Neutrophil (primary cell): ENCODE measurements around the gene RIMBP2.

Experiments used
- H3K27ac ChIP-seq: fragments of 200-600 bp; sonication (generic); 2 replicates; pipeline ENCODE4 v1.5.1; 2016; ENCODE audit warnings: mild to moderate bottlenecking, moderate library complexity
- H3K27me3 ChIP-seq: fragments of 200-600 bp; sonication (generic); 2 replicates; pipeline ENCODE4 v1.6.0; 2016; ENCODE audit warnings: mild to moderate bottlenecking
- H3K36me3 ChIP-seq: fragments of 200-600 bp; sonication (generic); 2 replicates; pipeline ENCODE4 v1.5.1; 2017
- H3K4me1 ChIP-seq, 2 experiments: fragments of 200-600 bp in 1 of 2; sonication (generic) in 1 of 2; 1 replicate in 1 of 2; 2 replicates in 1 of 2; pipeline versions ENCODE4 v1.5.1 to v1.6.1; 2013 to 2016; ENCODE audit warnings: low read depth in 1 of 2, low read length in 1 of 2, mild to moderate bottlenecking in 1 of 2, moderate library complexity in 1 of 2; ENCODE audit not compliant: control insufficient read depth in 1 of 2, insufficient read depth in 1 of 2
- H3K4me3 ChIP-seq, 2 experiments: fragments of 200-600 bp in 1 of 2; sonication (generic) in 1 of 2; 1 replicate in 1 of 2; 2 replicates in 1 of 2; pipeline ENCODE4 v1.5.1; 2013 to 2016; ENCODE audit warnings: low read depth in 1 of 2, low read length in 1 of 2, mild to moderate bottlenecking in 1 of 2, moderate library complexity in 1 of 2
- H3K9me3 ChIP-seq: fragments of 200-600 bp; sonication (generic); 2 replicates; pipeline ENCODE4 v1.5.1; 2016
- CTCF ChIP-seq: fragments of 200-600 bp; sonication (generic); IDR thresholded peaks from 2 replicates; pipeline ENCODE4 v1.5.1; 2016; ENCODE audit warnings: antibody characterized with exemption

Gene RIMBP2

DNA sequence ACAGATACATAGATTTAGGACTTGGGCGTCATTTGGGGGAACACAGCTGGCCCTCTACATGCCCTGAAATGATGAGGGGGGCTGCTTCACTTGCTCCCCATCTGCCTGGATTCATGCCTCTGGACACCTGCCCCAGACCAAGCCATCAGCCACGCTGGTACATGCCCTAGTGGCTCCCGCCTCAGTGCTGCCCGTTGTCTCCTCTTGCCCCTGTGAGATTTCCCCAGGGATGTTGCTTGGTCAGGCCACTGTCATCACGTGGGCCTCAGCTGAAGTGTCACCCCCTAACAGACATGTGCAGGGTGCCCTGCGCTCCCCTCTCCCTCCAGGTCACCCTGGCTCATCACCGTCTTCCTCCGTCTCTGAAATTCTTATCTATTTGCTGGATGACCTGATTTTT lies 220.9 kb downstream of the RIMBP2 start:
- H3K4me3 ChIP-seq = no peak overlapping the region
- no peak for TF ChIP-seq CTCF
- no peak overlapping the region for H3K27ac ChIP-seq
- no peaks in the 10 kb centered on the region for H3K9me3 ChIP-seq
- no peaks in the 10 kb centered on the region for H3K4me1 ChIP-seq
- no peaks in the 10 kb centered on the region for H3K27me3 ChIP-seq
- H3K36me3 ChIP-seq = no peaks in the 10 kb centered on the region

DNA sequence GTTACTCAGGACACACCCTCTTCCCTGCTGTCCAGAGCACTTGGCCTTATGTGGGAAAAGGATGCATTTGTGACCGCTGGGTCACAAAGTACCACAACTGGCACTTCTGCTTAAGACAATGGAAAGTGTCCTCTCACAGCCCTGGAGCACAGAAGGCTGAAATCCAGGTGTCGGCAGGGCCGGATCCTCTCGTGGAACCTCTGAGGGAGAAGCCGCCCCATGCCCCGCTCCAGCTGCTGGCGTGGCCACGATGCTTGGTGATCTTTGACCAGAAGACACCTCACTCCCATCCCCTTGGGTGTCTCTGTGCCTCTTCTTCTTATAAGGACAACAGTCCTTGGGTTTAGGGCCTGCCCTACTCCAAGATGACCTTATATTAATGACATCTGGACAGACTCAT lies 221.4 kb downstream of the RIMBP2 start:
- no peak overlapping the region for H3K4me3 ChIP-seq
- H3K9me3 ChIP-seq = no peaks in the 10 kb centered on the region
- no peak for TF ChIP-seq CTCF
- H3K27ac ChIP-seq = no peak overlapping the region
- H3K36me3 ChIP-seq = no peaks in the 10 kb centered on the region
- no peaks in the 10 kb centered on the region for H3K4me1 ChIP-seq
- H3K27me3 ChIP-seq = no peaks in the 10 kb centered on the region

DNA sequence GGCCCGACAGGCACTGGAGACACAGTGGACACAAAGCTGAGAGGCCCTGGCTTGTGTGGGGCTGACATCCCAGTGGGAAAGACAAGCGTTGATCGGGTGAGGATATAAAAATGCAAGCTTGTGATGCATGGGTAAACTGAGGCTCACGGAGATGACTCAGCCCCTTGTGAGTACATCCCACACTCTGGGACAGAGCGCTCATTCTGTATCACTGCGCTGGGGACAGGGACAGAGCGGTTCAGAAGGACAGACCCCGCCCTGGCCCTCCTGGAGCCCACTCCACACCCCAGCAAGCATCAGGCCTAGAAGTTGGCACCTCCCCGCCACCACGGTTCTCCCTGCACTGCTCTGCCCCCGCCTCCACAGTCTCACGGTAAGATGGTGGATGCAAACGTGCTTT lies 222.1 kb downstream of the RIMBP2 start:
- Histone ChIP-seq H3K4me3 (no peak overlapping the region), H3K27ac (no peak overlapping the region), H3K36me3 (no peaks in the 10 kb centered on the region), H3K9me3 (no peaks in the 10 kb centered on the region), H3K4me1 (no peaks in the 10 kb centered on the region), H3K27me3 (no peaks in the 10 kb centered on the region)
- no peak for TF ChIP-seq CTCF

- Histone ChIP-seq H3K4me1 (no peaks in the 10 kb centered on the region), H3K4me3 (no peak overlapping the region), H3K36me3 (no peaks in the 10 kb centered on the region), H3K27ac (no peak overlapping the region), H3K9me3 (no peaks in the 10 kb centered on the region), H3K27me3 (no peaks in the 10 kb centered on the region)
- no peak for TF ChIP-seq CTCF
Observed at GRCh38 chr12:130491421-130492357, 224.4 kb downstream of the RIMBP2 start.

DNA sequence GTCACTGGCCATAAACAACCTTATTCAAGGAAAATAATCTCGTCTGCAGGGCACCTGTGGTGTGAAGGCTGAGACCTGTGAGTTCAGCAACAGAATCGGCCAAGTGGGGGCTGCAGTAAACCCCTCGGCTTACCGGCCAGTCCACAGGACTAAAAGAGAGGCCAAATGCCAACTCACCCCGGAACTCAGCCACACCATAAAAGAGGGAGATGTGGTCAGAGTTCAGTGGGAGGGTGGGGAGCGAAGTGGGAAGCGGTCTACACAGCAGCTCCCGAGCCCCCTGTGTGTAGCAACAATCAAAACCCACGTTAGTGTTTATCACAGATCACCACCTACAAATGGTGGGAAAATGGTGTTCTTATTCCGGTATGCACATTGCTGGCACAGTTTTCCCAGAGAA lies 225.4 kb downstream of the RIMBP2 start:
- H3K36me3 ChIP-seq = no peaks in the 10 kb centered on the region
- H3K27ac ChIP-seq = no peak overlapping the region
- no peak for TF ChIP-seq CTCF
- no peaks in the 10 kb centered on the region for H3K9me3 ChIP-seq
- H3K4me3 ChIP-seq = no peak overlapping the region
- H3K27me3 ChIP-seq = no peaks in the 10 kb centered on the region
- no peaks in the 10 kb centered on the region for H3K4me1 ChIP-seq
